Measurements from ENCODE around the gene HCN3.
"Not testable (repeated sequence)": the region's sequence is repeated elsewhere in the genome, so short reads cannot be mapped to it uniquely, and the experiment has no call there.

Gene HCN3
- 0.74 to 5.0 reads per million in 2 experiments for total RNA-seq

- peak; percentile 85 for DNase-seq (ENCODE audit: low read depth)
Measured at GRCh38 chr1:155277070-155277901, at the start of gene HCN3. Gene HCN3 (plus strand): TSS chr1:155277463. CDS start chr1:155277591, 128 bp downstream.

- no peak for DNase-seq (ENCODE audit: low read depth)
Measured at GRCh38 chr1:155228096-155228427, 49.2 kb upstream of the HCN3 start.

GRCh38 chr1:155231302-155231701 lies 46.0 kb upstream of the HCN3 start:
- not testable (repeated sequence) for DNase-seq (ENCODE audit: low read depth)

GRCh38 chr1:155232001-155232978 lies 45.0 kb upstream of the HCN3 start:
- DNase-seq (ENCODE audit: low read depth), result not testable (repeated sequence)

- not testable (repeated sequence) for DNase-seq (ENCODE audit: low read depth)
Measured at GRCh38 chr1:155233502-155233901, 43.8 kb upstream of the HCN3 start.

GRCh38 chr1:155235375-155235774 lies 41.9 kb upstream of the HCN3 start:
- DNase-seq (ENCODE audit: low read depth), result not testable (repeated sequence)

- no peak for DNase-seq (ENCODE audit: low read depth)
Measured at GRCh38 chr1:155236451-155236850, 40.8 kb upstream of the HCN3 start.

GRCh38 chr1:155241069-155241679 lies 36.1 kb upstream of the HCN3 start:
- DNase-seq (ENCODE audit: low read depth), result peak; percentile 63

GRCh38 chr1:155241841-155242264 lies 35.4 kb upstream of the HCN3 start:
- DNase-seq (ENCODE audit: low read depth), result no peak

GRCh38 chr1:155242805-155243358 lies 34.4 kb upstream of the HCN3 start:
- DNase-seq (ENCODE audit: low read depth), result no peak

- DNase-seq (ENCODE audit: low read depth), result peak; percentile 86
Measured at GRCh38 chr1:155244368-155245162, 32.7 kb upstream of the HCN3 start.

GRCh38 chr1:155245163-155245524 lies 32.1 kb upstream of the HCN3 start:
- no peak for DNase-seq (ENCODE audit: low read depth)

- not testable (repeated sequence) for DNase-seq (ENCODE audit: low read depth)
Measured at GRCh38 chr1:155246796-155247195, 30.5 kb upstream of the HCN3 start.

- no peak for DNase-seq (ENCODE audit: low read depth)
Measured at GRCh38 chr1:155247667-155248553, 29.4 kb upstream of the HCN3 start.

GRCh38 chr1:155250246-155250632 lies 27.0 kb upstream of the HCN3 start:
- no peak for DNase-seq (ENCODE audit: low read depth)

GRCh38 chr1:155250633-155251449 lies 26.4 kb upstream of the HCN3 start:
- DNase-seq (ENCODE audit: low read depth), result peak; percentile 94

- DNase-seq (ENCODE audit: low read depth), result no peak
Measured at GRCh38 chr1:155251566-155251965, 25.7 kb upstream of the HCN3 start.

- DNase-seq (ENCODE audit: low read depth), result no peak
Measured at GRCh38 chr1:155253208-155253607, 24.1 kb upstream of the HCN3 start.

- DNase-seq (ENCODE audit: low read depth), result no peak
Measured at GRCh38 chr1:155253797-155254196, 23.5 kb upstream of the HCN3 start.

Data from T follicular helper cell (primary cell).